HepG2 (cell line): ENCODE data around the gene ENTPD7. TPM values are rescaled to one million over a fixed set of nuclear protein-coding genes. Genes with fewer than 3 reads are reported as not detected.

Experiments used
- ATAC-seq: fragments of 200-7000 bp; cut with Tn5 transposase; 3 replicates; pipeline ENCODE4 v1.9.1; 2020; ENCODE audit warnings: mild to moderate bottlenecking, moderate library complexity
- BruUV-seq: library from RNA; stranded (reverse); fragments of 400-500 nt; replicated peaks from 2 replicates; lab custom pipeline; 2021; lab: Mats Ljungman, UMichigan
- CTCF ChIA-PET: fragments of 300-600 bp; formaldehyde crosslinking; extraction: SDS; loops from one replicate; lab custom pipeline; 2021; ENCODE audit warnings: low total read pairs, inconsistent platforms, low intra/inter-chr PET ratio; lab: Yijun Ruan, JAX
- POLR2A ChIA-PET: fragments of 350-600 bp; sonication (Branson Sonifier 250); formaldehyde crosslinking; loops from one replicate; lab custom pipeline; 2020; ENCODE audit warnings: antibody characterized with exemption, inconsistent platforms; lab: Yijun Ruan, JAX
- DNase-seq: peaks from one replicate; pipeline ENCODE4 v3.0.0-alpha.2; 2015; ENCODE audit warnings: low spot score
- FAIRE-seq: peaks from 3 replicates; lab custom pipeline; 2011; peaks lifted over from hg19 to GRCh38; lab: Jason Lieb, UNC
- H2AFZ ChIP-seq: one replicate; pipeline ENCODE4 v1.6.1; 2011; ENCODE audit warnings: low read length, inconsistent platforms
- H3K27ac ChIP-seq: fragments of 300-600 bp; 3 replicates; pipeline ENCODE4 v1.8.0; 2011; ENCODE audit warnings: mixed run types, mild to moderate bottlenecking, mixed read lengths, low read length, inconsistent platforms; ENCODE audit not compliant: insufficient read depth; ENCODE audit errors: extremely low read length
- H3K27me3 ChIP-seq, 2 experiments: fragments of 200-600 bp in 1 of 2; 2 replicates in 1 of 2; 3 replicates in 1 of 2; pipeline versions ENCODE4 v1.6.0 to v1.8.0; 2011; ENCODE audit warnings: low read length in 2 of 2, mild to moderate bottlenecking in 2 of 2, moderate library complexity in 2 of 2, inconsistent platforms in 1 of 2; ENCODE audit not compliant: insufficient read depth in 2 of 2, control insufficient read depth in 1 of 2
- H3K36me3 ChIP-seq, 2 experiments: fragments of 200-600 bp in 1 of 2; replicated peaks in 1 of 2; 2 replicates in 1 of 2; 3 replicates in 1 of 2; pipeline versions ENCODE4 v1.5.1 to v1.8.0; 2011; ENCODE audit warnings: low read length in 2 of 2, inconsistent platforms in 1 of 2; ENCODE audit not compliant: insufficient read depth in 2 of 2, control insufficient read depth in 1 of 2
- H3K4me1 ChIP-seq: 2 replicates; pipeline ENCODE4 v1.5.1; 2012; ENCODE audit warnings: low read length, inconsistent platforms; ENCODE audit not compliant: insufficient read depth
- H3K4me2 ChIP-seq: 2 replicates; pipeline ENCODE4 v1.6.0; 2011; ENCODE audit warnings: low read depth, low read length, inconsistent platforms
- H3K4me3 ChIP-seq, 3 experiments: fragments of 200-600 bp in 1 of 3; sonication (generic), shearing (Covaris generic) in 1 of 3; replicated peaks in 1 of 3; 2 replicates each; pipeline ENCODE4 v1.5.1; 2011 to 2016; ENCODE audit warnings: low read length in 3 of 3, inconsistent platforms in 2 of 3, low read depth in 2 of 3, mild to moderate bottlenecking in 2 of 3, control low read depth in 1 of 3, mixed read lengths in 1 of 3; ENCODE audit not compliant: insufficient read depth in 1 of 3
- H3K79me2 ChIP-seq: one replicate; pipeline ENCODE4 v1.6.1; 2011; ENCODE audit warnings: low read length, inconsistent platforms; ENCODE audit not compliant: insufficient read depth
- H3K9ac ChIP-seq: 2 replicates; pipeline ENCODE4 v1.6.0; 2011; ENCODE audit warnings: mild to moderate bottlenecking, low read depth, low read length, inconsistent platforms; ENCODE audit not compliant: insufficient read depth
- H3K9me3 ChIP-seq: 2 replicates; pipeline ENCODE4 v1.5.1; 2012; ENCODE audit warnings: mild to moderate bottlenecking, low read length
- H4K20me1 ChIP-seq: 2 replicates; pipeline ENCODE4 v1.6.0; 2011; ENCODE audit warnings: inconsistent platforms, mild to moderate bottlenecking, low read length, moderate library complexity; ENCODE audit not compliant: insufficient read depth
- CENPX ChIP-seq: sonication (generic); formaldehyde crosslinking; IDR thresholded peaks from 2 replicates; pipeline ENCODE4 v1.9.0; 2021; ENCODE audit warnings: mild to moderate bottlenecking, missing genetic modification reagents, moderate library complexity
- FOXK1 ChIP-seq: sonication (generic); formaldehyde crosslinking; IDR thresholded peaks from 2 replicates; pipeline ENCODE4 v1.4.0; 2020; ENCODE audit warnings: low read depth, missing genetic modification reagents, borderline replicate concordance
- GTF3A ChIP-seq: sonication (generic); formaldehyde crosslinking; conservative IDR thresholded peaks from 2 replicates; pipeline ENCODE4 v1.4.0; 2020; ENCODE audit warnings: mild to moderate bottlenecking, missing genetic modification reagents
- HMG20A ChIP-seq: IDR thresholded peaks from 2 replicates; pipeline ENCODE4 v1.6.1; 2016; ENCODE audit warnings: borderline replicate concordance
- SNRNP70 ChIP-seq: fragments of 200-400 bp; formaldehyde crosslinking; IDR thresholded peaks from 2 replicates; pipeline ENCODE4 v1.6.1; 2017; ENCODE audit warnings: mild to moderate bottlenecking, low read depth, low read length, moderate library complexity
- STAG1 ChIP-seq: sonication (generic); formaldehyde crosslinking; IDR thresholded peaks from 2 replicates; pipeline ENCODE4 v1.4.0; 2020; ENCODE audit warnings: missing genetic modification reagents
- TAF1 ChIP-seq: sonication (generic); formaldehyde crosslinking; IDR thresholded peaks from 2 replicates; pipeline ENCODE4 v1.4.0; 2020; ENCODE audit warnings: missing genetic modification reagents
- TSC22D2 ChIP-seq: sonication (generic); formaldehyde crosslinking; IDR thresholded peaks from 2 replicates; pipeline ENCODE4 v1.5.1; 2020; ENCODE audit warnings: missing genetic modification reagents, mild to moderate bottlenecking, borderline replicate concordance
- XBP1 ChIP-seq: sonication (generic); formaldehyde crosslinking; IDR thresholded peaks from 2 replicates; pipeline ENCODE4 v1.5.0; 2020; ENCODE audit warnings: missing genetic modification reagents
- ZBTB34 ChIP-seq: sonication (generic); formaldehyde crosslinking; IDR thresholded peaks from 2 replicates; pipeline ENCODE4 v1.8.0; 2022; ENCODE audit warnings: mild to moderate bottlenecking, missing genetic modification reagents
- ZBTB7A ChIP-seq: sonication (generic); formaldehyde crosslinking; IDR thresholded peaks from 2 replicates; pipeline ENCODE4 v1.8.0; 2022; ENCODE audit warnings: mild to moderate bottlenecking, missing genetic modification reagents
- ZNF136 ChIP-seq: sonication (generic); formaldehyde crosslinking; IDR thresholded peaks from 2 replicates; pipeline ENCODE4 v1.8.1; 2022; ENCODE audit warnings: low read depth, mild to moderate bottlenecking, moderate library complexity, missing genetic modification reagents
- ZNF138 ChIP-seq: sonication (generic); formaldehyde crosslinking; IDR thresholded peaks from 2 replicates; pipeline ENCODE4 v1.5.0; 2020; ENCODE audit warnings: mild to moderate bottlenecking, low read depth, missing genetic modification reagents
- ZNF232 ChIP-seq: sonication (generic); formaldehyde crosslinking; IDR thresholded peaks from 2 replicates; pipeline ENCODE4 v1.4.0; 2020; ENCODE audit warnings: missing genetic modification reagents, borderline replicate concordance
- ZNF549 ChIP-seq: sonication (generic); formaldehyde crosslinking; IDR thresholded peaks from 2 replicates; pipeline ENCODE4 v1.5.0; 2020; ENCODE audit warnings: missing genetic modification reagents
- ZNF629 ChIP-seq: sonication (generic); formaldehyde crosslinking; conservative IDR thresholded peaks from 2 replicates; pipeline ENCODE4 v1.5.0; 2020; ENCODE audit warnings: missing genetic modification reagents
- ZNF879 ChIP-seq: sonication (generic); formaldehyde crosslinking; IDR thresholded peaks from 2 replicates; pipeline ENCODE4 v1.8.1; 2023; ENCODE audit warnings: missing genetic modification reagents
- WGBS: methylation state at CpG from one replicate; pipeline ENCODE4 v1.1.6; 2017; ENCODE audit warnings: low lambda C conversion rate; 5-methylcytosine and 5-hydroxymethylcytosine counted together
- in situ Hi-C: cut with HindIII; loops from 2 replicates; pipeline ENCODE4 v1.10.0; 2017; ENCODE audit warnings: low pct_unique_long_range_greater_than_20kb; ENCODE audit not compliant: extremely low pct_ligation_motif_present
- intact Hi-C: fragments of 100-400 bp; cut with micrococcal nuclease; formaldehyde crosslinking; loops from one replicate; pipeline ENCODE4 v1.10.0; 2022; ENCODE audit not compliant: unreplicated experiment
- polyA plus RNA-seq, 8 experiments: library from polyadenylated mRNA; depleted of rRNA in 3 of 8; stranded (reverse) in 7 of 8; unstranded in 1 of 8; fragments of >200 nt; fragmentation: Illumina TruSeq in 4 of 8; extraction: Trizol in 4 of 8; gene quantifications; 2 replicates each; pipeline versions ENCODE4 v1.2.1 to v1.2.3, GENCODE V29; 2011 to 2016; ENCODE audit warnings: low read depth in 4 of 8, missing spikeins in 1 of 8, mixed read lengths in 1 of 8; ENCODE audit not compliant: insufficient read depth in 1 of 8
- total RNA-seq, 5 experiments: library from RNA; depleted of rRNA; stranded (reverse); fragments of >200 nt; fragmentation: Illumina TruSeq; extraction: Trizol; gene quantifications; 2 replicates each; pipeline ENCODE4 v1.2.3, GENCODE V29; 2016; ENCODE audit warnings: low read depth in 1 of 5
- TF ChIP-seq, protein P1 (sequence below): sonication (generic); formaldehyde crosslinking; IDR thresholded peaks from 2 replicates; pipeline ENCODE4 v1.8.0; 2022; ENCODE audit warnings: missing genetic modification reagents, low read depth, mild to moderate bottlenecking, borderline replicate concordance
- TF ChIP-seq, protein P2 (sequence below): sonication (generic); formaldehyde crosslinking; IDR thresholded peaks from 2 replicates; pipeline ENCODE4 v1.4.0; 2020; ENCODE audit warnings: missing genetic modification reagents

Gene ENTPD7
- total and polyA plus RNA-seq, 2 of the 13 experiments (the other 11 are each of a cell fraction or from before 2014, with no cell fraction given): 7.6 to 36.5 TPM

GRCh38 chr10:99731306-99732032 is 72.2 kb downstream of the ENTPD7 start (continued):
- no peak for TF ChIP-seq ZNF136

- Histone ChIP-seq H3K27me3 (no peaks in the 10 kb centered on the region; a peak in 1 of 5 replicates), H4K20me1 (0 out of 2 replicates have a peak, but pooled peaks cover 4% of the 10 kb centered on the region), H3K4me1 (peaks cover 39% of the 10 kb centered on the region), H3K9me3 (no peaks in the 10 kb centered on the region), H3K4me2 (peak within 1 kb of the TSS; percentile 82), H3K36me3 (peaks cover 1 to 8% of the 10 kb centered on the region in 2 experiments; a peak in 2 of 5 replicates), H2AFZ (peak within 1 kb of the TSS; percentile 37), H3K79me2 (peaks cover 25% of the 10 kb centered on the region), H3K9ac (peak within 1 kb of the TSS; percentile 91), H3K27ac (peak within 1 kb of the TSS; percentile 97), H3K4me3 (peak within 1 kb of the TSS; percentile 80 to 87 (median 81))
- in situ Hi-C loops: loop anchor here (5.0 kb wide), 1 partner anchor 50 kb away; the partner anchor contains the start of gene ABCC2
- CTCF ChIA-PET: no interaction called here
- POLR2A ChIA-PET: interaction anchor here (0.7 to 3.7 kb wide), 30 partner anchors 12 to 1462 kb away, joined by 3 to 73 read pairs (median 5); partner anchors contain the start of genes ABCC2, ENTPD7, GOT1 and SLC25A28
- BruUV-seq: TSS peak; percentile 88
- peak; percentile 94 for DNase-seq
- peak; percentile 93 for ATAC-seq
- FAIRE-seq: peak; percentile 86
- intact Hi-C loops: loop anchor here (1.0 to 2.0 kb wide), 2 partner anchors 23 to 50 kb away; partner anchors contain the start of gene ABCC2
- WGBS: 0% methylated on average over 27 of the region's 73 CpGs
- no peak for TF ChIP-seq ZNF629 (CRISPR knock-in tag)
- TF ChIP-seq FOXK1 (CRISPR knock-in tag): peak; percentile 81
- peak; percentile 82 for TF ChIP-seq TAF1 (CRISPR knock-in tag)
- no peak for TF ChIP-seq ZNF232 (CRISPR knock-in tag)
- no peak for TF ChIP-seq CENPX (CRISPR knock-in tag)
- no peak for TF ChIP-seq ZNF549 (CRISPR knock-in tag)
- TF ChIP-seq ZNF138 (CRISPR knock-in tag): 0 out of 2 replicates have a peak, but pooled peaks have one; percentile 41
- no peak for TF ChIP-seq XBP1
- TF ChIP-seq GTF3A: no peak
- TF ChIP-seq ZNF879: peak; percentile 72
- peak; percentile 73; the same call in 1 of the 2 replicates for TF ChIP-seq ZBTB34 (CRISPR knock-in tag)
- peak; percentile 80 for TF ChIP-seq STAG1 (CRISPR knock-in tag)
- no peak for TF ChIP-seq TSC22D2 (CRISPR knock-in tag)
- 0 out of 2 replicates have a peak, but pooled peaks have one; percentile 12 for TF ChIP-seq HMG20A
- TF ChIP-seq SNRNP70: no peak
- peak; percentile 49; the same call in 1 of the 2 replicates for TF ChIP-seq ZBTB7A
- TF ChIP-seq, protein P1, sequence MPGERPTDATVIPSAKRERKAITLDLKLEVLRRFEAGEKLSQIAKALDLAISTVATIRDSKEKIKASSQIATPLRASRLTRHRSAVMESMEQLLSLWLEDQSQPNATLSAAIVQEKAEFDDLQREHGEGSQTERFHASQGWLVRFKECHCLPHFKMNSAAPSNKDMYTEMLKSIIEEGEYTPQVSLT (CRISPR knock-in tag): no peak
- TF ChIP-seq, protein P2, sequence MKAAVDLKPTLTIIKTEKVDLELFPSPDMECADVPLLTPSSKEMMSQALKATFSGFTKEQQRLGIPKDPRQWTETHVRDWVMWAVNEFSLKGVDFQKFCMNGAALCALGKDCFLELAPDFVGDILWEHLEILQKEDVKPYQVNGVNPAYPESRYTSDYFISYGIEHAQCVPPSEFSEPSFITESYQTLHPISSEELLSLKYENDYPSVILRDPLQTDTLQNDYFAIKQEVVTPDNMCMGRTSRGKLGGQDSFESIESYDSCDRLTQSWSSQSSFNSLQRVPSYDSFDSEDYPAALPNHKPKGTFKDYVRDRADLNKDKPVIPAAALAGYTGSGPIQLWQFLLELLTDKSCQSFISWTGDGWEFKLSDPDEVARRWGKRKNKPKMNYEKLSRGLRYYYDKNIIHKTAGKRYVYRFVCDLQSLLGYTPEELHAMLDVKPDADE (CRISPR knock-in tag): peak; percentile 75; the same call in 1 of the 2 replicates
These were observed 72.9 kb downstream of the ENTPD7 start, which contains the start of the genes COX15 and CUTC for GRCh38 chr10:99732033-99732842. Gene COX15 (minus strand): TSS chr10:99732127. CDS start chr10:99732049, 78 bp downstream. Gene CUTC (plus strand): TSS chr10:99732234. CDS start chr10:99732349, 115 bp downstream.
